NCI-H345 treated with DMSO at 0.1 percent for 48 hours (cell line): ENCODE data around the gene BACH2.

ENCODE experiments used
- DNase-seq: peaks from one replicate; lab custom pipeline; 2025; ENCODE audit not compliant: unreplicated experiment; lab: John Stamatoyannopoulos, UW

BACH2 gene

GRCh38 chr6:90278129-90278528 is 18.5 kb downstream of the BACH2 start:
- DNase-seq: no peak

DNA sequence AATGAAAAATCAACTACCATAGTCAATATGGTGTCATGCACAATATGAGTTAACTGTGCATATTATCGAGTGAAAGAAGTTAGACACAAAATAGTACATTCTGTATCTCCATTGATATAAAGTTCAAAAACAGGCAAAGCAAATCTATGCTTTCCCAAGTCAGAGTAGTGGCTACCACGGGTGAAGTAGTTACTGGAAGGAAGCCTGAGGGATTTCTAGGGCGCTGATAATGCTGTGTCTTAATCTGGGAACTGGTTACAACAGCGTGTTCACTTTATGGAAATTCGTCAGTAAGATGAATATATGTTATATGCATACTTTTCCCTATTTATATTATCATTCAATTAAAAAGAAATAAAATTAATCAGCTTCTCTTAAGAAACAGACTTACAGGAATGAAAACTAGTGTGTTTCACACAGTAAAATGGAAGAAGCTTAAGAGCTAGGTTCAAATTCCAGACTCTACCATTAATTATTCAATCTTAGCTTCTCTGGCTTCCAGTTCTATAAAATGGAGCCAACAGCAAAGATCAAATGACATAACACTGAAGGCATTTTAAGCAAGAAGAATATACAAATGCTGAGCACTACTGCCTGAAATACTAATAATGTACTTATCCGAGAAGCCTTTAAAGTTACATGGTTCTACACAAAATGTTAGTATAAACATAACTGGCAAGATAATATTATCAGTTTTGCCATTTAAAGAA is 19.2 kb downstream of the BACH2 start:
- no peak for DNase-seq

DNA sequence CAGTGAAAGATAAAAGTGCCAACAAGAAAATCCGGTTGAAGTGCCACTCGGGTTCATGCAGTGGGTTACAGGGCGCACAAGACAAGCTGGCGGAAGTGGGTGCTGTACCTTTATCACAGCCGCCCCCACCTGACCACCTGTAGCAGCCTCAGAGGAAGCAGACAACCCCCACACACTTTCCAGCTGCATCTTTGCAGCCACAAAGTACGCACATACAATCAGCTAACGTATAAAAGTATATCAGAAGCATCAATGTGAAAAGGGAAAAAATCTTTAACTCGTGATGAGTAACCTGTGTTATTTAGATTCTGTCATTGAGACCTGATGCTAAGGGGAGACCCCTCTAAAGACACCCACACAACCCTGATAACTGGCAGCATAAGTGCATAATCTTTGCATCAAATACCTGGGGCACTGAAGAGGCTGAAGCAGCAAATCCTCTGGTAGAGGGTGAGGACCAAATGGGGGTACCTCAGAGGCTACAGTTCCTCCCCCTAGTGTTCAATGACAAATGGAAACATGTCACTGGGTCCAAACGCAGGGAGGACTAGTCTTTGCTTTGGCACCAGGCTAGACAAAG is 22.1 kb downstream of the BACH2 start:
- DNase-seq: no peak

DNA sequence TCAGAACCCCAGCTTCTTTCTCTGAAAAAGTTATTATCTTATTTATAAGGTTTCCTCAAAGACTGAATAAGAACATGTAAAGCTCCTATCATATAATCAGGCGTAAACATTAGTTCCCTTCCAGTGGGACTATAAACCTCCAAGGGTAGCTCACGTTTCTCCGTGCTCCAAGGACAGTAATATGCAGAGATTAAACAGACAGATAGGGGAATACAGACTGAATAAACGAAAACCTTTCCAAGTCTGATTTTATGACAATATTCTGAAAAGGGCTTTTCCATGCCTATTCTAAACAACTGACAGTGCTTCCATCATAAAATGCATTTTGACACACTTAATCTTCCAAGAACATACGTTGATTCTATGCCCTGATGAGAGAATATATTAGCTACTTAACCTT is 22.8 kb downstream of the BACH2 start:
- DNase-seq: no peak

GRCh38 chr6:90272895-90273294 is 23.7 kb downstream of the BACH2 start:
- no peak for DNase-seq

- no peak for DNase-seq
Observed at GRCh38 chr6:90271831-90272230, 24.8 kb downstream of the BACH2 start.

DNA sequence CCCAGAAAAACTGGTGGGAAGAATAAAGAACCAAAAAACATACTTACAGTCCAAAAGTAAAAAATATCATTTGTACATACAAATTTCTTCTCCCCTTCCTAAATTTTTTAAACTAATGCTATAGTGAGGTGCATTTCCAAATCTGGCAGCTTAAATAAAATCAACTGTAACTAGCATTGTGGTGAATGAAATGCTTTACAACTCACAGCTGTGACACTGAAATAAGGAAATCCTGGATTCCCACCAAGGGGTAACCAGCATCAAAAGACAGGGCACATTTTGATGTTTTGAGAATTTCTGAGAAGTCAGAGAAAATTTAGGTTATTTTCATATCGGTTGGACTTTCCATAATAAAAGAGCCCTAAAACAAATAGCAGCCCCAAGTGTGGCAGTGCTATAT is 27.3 kb downstream of the BACH2 start:
- no peak for DNase-seq

GRCh38 chr6:90268178-90268577 is 28.5 kb downstream of the BACH2 start:
- DNase-seq: no peak

- DNase-seq: no peak
Observed at GRCh38 chr6:90266905-90267621, 29.6 kb downstream of the BACH2 start.

GRCh38 chr6:90264561-90264960 is 32.1 kb downstream of the BACH2 start:
- DNase-seq: no peak

DNA sequence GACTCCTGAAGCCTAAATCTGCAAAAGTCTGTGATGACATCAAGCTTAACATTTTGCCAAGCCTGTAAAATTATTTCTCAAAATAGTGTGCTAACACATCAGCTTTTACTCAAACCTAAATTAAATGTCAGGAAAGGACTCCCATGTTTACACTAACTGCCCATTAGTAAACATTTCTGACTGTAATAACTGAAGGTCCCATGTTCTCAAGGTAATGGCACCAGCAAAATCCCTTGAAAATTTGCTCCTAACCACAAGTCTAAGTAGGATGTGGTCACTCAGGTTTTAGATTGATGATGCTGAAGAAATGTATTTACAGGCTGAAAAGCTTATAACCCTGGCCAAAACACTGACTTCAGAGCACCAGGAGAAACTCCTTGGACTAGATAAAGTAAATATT is 33.0 kb downstream of the BACH2 start:
- no peak for DNase-seq

DNA sequence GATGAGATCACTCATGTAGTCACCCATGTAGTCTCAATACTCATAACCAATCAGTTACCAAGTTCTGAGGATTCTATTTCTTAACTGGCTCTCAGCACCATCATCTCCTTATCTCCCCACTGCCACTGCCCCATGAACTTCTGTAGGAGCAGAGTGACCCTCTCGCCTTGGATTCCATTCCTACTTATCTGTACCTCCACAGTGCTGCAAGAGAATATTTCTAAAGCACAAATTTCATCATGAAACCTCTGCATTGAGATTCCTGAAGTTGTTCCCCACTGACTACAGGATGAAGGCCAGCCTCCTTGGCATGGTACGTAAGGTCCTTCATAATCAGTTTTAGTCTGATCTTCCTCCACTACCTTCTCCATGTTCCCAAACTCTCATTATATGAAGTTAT is 34.8 kb downstream of the BACH2 start:
- DNase-seq: no peak

- DNase-seq: no peak
Observed at GRCh38 chr6:90257486-90257738, 39.2 kb downstream of the BACH2 start.

GRCh38 chr6:90256698-90257485 is 39.8 kb downstream of the BACH2 start:
- DNase-seq: no peak

- DNase-seq: no peak
Observed at GRCh38 chr6:90253631-90254030, 43.0 kb downstream of the BACH2 start.

DNA sequence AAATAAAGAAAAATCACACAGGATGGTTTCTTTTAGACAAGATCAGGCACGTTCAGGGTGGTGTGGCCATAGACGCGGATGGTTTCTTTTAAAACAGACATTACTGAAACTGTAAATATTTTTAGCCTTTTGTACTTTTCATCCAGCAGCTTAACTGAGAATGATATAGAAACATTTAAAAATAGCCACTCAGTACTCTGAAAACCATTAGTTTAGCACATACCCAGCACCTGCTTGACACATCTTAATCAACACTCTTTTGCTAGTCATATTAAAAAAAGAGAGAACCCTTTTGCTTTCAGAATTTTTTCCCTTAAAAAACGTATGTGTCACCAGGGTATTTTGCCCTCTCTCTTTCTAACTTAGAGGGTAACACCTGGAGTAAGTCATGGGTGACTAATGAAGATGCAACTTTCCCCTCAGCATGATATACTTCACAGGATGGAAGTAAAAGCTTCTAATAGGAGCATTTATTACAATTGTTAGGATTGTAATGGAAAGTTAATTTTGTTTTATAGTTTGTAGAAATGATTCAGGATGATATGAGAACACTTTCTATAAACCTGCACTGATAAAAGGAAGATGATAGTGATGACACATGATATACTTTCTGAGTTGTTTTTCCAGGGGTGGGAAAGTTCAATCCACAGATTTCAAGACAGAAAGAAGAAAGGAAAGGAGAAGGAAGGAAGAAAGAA is 45.2 kb downstream of the BACH2 start:
- no peak for DNase-seq

DNA sequence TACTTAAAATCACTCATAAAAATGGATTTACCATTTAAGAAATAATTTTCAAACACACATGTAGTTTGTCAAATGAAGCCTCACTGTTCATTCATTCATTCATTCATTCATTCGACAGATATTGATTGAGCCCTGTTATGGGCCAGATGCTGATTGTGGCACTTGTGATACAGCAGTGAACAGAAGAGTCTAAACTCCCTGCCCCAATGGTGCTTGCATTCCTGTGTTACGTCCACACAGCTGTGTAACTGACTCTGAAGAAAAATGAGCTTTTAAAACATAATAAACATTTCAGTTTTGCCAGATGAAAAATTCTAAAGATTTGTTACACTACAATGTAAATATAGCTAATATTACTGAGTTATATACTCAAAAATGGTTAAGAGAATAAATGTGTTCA is 46.2 kb downstream of the BACH2 start:
- no peak for DNase-seq

GRCh38 chr6:90249458-90249857 is 47.2 kb downstream of the BACH2 start:
- DNase-seq: no peak

DNA sequence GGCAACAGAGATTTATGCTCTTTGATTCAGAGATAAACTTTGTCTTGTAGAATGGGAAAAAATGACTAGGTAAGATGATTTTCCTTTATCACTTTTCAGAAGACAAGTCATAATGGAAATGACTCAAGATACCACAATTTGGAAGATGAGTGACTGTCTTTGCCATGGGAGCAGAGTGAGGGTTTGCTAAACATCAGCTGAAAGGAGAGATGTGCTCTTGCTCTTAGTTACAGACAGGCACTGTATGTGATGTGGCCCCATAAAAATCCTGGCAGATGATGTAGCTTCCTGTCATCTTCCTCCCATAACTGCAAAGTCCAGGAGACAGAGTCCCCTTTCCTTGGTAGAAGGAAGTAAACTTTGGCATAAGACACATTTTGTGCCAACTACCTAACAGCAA is 47.6 kb downstream of the BACH2 start:
- DNase-seq: no peak

DNA sequence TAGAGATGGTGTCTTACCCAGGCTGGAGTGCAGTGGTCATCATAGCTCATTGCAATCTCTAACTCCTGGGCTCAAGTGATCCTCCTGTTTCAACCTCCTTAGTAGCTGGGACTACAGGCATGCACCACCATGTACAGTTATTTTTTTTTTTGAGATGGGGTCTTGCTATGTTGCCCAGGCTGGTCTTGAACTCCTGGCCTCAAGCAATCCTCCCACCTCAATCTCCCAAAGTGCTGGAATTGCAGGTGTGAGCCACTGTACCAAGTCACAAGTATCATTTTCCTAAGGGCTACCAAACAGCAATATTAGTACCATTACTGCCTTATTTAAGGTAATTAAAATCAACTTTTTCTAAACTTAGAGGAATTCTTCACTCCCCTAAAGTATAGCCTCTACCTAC is 49.4 kb downstream of the BACH2 start:
- no peak for DNase-seq

- no peak for DNase-seq
Observed at GRCh38 chr6:90241229-90241880, 55.3 kb downstream of the BACH2 start.
